HG03135 (cell line): ENCODE data around the gene ANKRD60.

Source experiments
- ATAC-seq: cut with Tn5 transposase; IDR thresholded peaks from one replicate; pipeline ENCODE4 v1.9.1; 2021; ENCODE audit warnings: mild to moderate bottlenecking, moderate library complexity; ENCODE audit not compliant: unreplicated experiment

ANKRD60 gene

DNA sequence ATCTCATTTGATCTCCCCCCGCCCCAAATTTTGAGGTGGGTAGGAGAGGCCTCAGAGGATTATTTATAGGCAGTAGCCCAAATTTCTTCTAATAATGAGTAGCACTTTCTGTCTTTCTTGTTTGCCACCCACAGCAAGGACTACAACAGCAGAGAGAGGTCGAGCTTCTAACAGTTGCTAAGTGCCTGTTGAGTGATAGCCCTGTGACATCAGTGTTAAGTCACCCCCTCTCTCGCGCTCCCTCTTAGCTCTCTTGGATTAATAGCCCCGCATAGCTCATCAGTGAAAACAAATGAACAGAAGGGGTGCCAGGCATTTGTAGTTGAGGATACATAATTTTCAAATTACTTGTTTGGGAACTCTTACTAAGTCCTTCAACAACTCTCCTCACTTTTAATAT, 3.5 kb downstream of the ANKRD60 start:
- ATAC-seq, result no peak

DNA sequence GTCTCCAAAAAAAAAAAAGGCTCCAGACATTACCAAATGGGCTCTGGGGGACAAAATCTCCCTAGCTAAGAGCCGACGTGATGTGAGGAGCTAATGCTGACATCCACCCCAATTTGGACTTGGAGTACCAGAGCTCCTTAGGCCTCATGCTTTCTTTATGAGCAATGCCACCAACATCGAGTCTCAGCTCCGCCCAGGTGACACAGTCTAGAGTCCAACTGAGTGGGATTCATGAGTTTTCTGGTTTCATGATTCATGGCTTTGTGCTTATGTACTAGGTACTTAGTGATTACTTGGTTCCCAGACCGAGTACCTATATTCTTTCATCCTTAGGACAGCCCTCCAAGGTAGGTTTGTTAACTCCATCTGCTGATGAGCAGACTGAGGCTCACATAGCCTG, 4.4 kb downstream of the ANKRD60 start:
- no peak for ATAC-seq

DNA sequence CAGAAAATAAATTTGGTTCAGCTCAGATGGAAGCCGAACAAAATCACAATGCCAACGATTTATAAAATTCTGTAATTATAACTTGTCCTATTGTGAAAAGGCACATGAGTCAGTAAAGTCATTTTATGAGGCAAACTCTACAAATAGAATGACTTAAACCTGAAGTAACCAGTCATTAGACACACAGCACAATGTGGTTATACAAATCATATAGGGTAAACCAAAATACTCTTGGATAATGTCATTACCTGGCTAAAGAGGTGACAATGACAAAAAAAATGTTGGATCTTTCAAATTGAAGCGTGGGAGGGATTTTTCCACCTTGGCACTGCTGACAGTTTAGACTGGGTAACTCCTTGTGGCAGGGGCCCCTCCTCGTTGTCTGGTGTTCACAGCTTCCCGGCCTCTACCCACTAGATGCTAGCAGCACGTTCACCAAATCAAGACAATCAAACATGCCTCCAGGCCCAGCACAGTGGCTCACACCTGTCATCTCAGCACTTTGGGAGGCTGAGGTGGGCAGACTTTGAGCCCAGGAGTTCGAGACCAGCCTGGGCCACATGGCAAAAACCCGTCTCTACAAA, 5.0 kb downstream of the ANKRD60 start:
- ATAC-seq, result no peak

DNA sequence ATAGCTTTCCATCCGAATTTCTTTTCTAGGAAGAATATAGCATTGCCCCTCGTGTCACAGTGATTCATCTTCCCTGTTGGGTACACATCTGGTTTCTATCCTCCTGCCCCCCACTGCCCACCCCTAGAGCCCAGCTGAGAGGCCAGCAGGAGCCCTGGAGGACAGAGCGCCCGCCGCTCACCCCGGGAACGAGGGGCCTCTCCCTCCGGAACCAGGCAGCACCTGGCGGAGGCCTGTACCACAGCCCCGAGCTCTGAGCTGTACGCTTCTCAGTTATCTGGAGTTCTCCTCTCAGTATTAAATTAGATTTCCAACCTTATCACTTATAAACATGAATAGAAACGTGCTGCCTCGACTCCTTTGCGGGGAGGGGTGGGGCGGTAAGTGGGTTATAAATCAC, 6.0 kb downstream of the ANKRD60 start:
- ATAC-seq, result no peak

DNA sequence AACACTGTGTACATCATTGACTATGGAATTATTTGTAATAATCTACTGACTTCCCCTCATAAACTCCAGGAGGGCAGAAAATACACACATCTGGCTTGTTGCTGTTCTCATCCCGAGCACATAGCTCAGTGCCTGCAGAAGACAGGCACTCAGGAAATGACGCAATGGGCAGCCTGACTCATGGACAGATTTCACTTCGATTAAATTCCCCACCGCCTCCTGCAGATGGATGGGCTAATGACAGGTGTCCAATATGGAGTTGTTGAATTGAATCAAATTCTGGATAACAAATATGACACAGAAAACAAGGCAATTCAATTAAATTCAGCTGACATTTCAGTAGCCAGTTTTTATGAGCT, 9.1 kb downstream of the ANKRD60 start:
- ATAC-seq, result no peak

DNA sequence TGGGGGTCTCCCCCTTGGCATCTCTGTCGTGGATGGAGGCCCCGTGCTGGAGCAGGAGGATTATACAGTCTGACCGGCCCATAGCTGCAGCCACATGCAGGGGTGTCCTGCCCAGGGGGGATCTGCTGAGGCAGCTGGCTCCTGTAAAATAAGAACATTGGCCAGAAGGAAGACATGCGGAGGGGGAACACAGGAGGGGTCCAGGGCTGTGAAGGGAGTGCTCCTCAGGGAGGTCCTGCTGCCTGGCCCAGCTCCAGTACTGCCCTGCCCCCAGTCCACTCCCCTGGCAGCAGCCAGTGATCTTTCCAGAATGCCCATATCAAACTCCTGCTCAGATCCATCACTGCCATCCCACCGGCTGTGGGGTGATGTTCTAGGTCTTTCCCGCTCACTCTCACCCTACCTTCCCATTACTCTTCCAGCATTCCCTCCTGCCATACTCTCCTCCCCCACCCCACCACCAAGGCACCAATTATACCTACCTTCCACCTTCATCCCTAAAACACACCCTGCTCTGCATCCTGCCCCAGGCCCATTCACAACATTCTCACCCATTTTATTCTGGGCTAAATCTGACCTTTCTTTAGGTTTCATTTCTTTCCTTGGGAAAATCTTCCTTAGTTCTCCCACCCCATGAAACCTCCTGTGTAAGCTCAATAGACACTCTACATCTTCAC, 9.7 kb downstream of the ANKRD60 start:
- ATAC-seq, result no peak

DNA sequence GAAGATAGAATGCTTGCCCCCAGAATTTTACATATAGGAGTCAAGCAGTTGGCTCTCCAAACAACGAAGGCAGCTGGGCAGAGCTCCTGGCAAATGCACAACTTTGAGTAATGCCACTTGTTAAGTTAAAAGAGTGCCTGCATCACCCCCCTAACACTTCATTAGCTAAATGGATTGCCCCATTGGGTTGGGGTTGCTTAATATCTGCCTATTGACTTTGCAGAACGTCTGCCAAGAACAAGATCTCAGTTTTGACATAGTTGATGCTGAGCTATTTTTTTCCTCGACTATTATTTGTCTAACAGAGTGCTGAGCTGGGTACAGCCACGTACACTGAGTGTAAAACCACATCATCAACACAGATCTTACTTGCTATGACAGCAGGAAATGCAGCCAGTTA, 12.1 kb downstream of the ANKRD60 start:
- no peak for ATAC-seq

DNA sequence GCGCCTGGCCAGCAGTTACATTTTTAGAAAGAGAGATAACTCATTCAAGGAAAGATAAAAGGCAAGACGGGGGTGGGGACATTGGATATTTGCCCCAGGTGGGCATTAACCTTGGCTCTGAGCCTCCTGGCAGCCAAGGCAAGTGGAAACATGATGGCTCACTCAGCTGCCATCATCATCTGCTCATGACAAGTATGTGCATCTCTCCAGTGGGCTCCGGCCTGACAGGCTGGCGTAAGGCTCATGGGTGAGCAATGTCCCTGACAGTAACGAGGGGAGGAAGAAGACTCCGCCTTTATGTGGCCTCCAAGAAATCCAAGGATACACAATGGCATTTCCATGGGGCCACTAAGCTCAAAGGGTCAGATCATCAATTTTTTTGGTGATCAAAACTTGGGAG, 13.3 kb downstream of the ANKRD60 start:
- no peak for ATAC-seq

DNA sequence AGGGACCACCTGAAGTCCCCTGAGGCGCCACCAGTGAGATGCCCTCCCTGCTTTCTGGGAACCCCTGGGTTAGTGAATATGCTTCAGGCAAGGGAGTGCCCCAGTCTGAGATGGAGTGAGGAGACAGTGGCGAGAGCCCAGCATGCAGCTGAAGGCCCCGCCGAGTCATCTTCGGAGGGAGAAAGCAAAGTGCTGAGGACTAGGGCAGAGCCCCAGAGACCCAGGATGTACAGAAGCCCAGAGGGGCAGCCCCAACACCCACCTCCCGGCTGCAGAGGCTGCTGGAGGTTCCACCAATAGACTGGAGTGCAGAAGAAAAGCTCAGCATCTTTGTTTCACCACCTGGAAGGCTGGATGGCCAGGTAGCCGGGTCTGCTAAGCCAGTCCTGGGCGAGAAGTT, 14.1 kb downstream of the ANKRD60 start:
- ATAC-seq, result no peak

DNA sequence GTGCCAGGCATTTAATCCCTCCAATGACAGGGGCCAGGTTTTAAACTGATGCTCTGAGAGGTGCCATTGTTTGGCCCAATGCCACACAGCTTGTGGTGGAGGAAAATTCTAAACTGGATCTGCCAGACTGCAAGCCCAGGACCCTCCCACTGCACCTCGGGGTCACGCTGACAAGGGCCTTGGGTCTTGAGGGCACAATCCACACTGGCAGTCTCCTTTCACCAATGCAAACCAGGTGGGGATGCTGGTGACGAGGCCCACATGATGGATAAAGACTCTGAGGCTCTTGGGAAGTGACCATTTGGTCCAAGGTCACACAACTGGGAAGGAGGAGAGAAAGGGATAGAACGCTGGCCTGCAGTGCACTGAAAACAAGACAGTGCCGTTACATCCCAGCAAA, 14.7 kb downstream of the ANKRD60 start:
- no peak for ATAC-seq

DNA sequence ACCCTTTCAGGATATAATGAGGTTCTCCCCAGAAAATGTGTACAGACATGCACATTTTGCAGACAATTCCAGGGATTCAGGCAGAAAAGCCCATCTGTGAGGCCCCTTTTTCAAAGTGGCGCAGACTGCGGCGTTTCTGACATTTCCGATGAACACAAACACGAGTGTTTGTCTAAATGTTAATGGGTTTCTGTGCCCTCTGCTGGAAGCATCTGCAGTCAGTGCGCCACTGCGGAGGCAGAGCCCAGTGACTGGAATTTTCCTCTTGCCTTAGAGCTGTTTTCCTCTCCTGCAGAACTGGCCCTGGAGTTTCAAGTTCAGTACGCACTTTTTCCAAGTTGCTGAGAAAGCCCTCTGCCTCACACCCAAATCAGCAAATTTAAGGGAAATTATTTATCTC, 15.3 kb downstream of the ANKRD60 start:
- ATAC-seq, result no peak

DNA sequence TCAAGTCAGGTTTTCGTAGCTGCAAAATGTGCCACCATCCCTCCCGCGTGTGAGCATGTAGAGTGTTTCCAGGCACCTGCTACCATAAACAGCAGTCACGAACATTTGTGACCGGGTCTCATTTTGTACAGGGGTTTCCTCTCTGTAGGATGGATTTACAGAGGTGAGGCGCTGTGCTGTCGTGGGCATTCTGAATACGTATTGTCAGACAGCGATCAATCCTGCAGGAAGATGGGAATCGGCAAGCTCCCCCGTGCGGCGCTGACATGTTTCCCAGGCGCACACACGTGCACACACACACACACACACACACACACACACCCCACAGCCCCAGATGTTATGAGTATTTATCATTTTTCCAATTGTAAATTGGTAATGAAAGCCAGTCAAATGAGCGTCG, 15.8 kb downstream of the ANKRD60 start:
- ATAC-seq, result no peak

DNA sequence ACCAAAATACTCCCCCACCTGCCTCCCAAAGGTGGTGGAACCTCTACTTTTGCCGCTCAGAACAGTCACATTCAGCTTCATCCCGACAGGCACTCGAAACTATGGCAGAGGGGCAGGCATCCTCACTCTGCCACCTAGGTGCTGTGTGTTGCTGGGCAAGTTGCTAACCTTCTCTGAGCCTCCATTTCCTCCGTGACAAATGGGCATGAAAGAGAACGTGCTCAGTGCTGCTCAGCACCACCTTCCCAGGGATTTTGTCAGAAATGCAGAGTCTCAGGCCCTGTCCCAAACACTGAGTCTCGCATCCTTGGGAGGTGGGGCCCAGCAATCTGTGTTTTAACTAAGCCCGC, 18.1 kb downstream of the ANKRD60 start:
- ATAC-seq, result no peak

DNA sequence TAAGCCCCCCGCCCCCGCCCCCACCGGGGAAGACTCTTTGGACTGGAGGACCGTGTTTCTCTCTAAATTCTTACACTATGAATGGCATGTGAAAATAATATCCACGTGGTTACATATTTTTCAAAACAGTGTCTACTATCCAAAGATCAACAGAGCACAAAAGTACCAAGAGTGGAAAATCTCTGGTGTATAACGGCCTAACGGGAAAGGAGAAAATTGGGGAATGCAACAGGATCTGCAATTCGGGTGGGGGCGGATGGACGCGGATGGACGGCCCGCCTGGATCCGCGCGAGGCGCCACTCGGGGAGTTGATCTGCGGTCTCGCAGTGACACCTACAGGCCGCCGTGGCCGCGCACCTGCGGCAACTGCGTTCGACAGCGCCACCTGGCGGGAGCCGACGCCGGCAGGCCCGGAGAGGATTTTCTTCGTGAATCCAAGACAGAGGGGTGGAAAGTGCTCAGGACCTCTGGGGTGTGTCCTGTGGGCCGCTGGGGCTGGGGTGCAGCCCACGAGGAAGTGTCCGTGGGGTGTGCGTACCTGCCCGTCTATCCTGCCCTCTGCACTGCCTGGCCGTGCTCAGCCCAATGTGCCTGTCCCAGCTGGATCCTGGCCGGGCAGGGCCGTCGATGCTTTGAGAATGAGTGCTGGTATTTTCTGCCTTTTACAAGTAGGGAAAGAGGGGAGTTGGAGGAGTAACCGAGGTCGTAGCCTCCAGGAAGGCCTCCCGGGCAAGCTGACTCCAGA, 18.6 kb downstream of the ANKRD60 start:
- peak; percentile 62 for ATAC-seq

DNA sequence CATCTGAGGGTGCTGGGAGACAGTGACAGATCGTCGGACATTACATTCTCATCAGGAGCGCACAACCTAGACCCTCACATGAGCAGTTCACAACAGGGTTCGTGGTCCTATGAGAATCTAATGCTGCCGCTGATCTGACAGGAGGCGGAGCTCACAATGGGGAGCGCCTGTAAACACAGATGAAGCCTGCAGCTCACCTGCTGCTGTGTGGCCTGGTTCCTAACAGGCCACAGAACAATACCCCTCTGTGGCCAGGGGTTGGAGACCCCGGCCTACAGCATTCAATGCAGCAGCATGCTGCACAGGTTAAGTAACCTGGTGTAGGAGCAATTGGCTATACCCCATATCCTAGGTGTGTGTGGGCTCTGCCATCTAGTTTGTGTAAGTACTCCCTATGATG, 19.5 kb downstream of the ANKRD60 start:
- ATAC-seq, result no peak

DNA sequence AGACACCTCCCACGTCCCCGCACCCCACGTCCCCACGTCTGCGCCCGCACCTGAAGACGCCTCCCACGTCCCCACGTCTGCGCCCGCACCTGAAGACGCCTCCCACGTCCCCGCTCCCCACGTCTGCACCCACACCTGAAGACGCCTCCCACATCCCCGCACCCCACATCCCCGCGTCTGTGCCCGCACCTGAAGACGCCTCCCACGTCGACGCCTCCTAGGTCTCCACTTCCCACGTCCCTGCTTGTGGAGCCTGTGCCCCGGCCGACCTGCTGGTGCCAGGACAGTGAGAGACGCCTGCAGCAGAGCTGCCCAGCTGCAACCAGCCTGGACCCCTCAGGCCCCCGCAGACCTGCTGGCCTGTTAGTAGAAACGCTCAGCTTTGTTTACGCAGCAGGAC, 22.6 kb downstream of the ANKRD60 start:
- ATAC-seq, result no peak

DNA sequence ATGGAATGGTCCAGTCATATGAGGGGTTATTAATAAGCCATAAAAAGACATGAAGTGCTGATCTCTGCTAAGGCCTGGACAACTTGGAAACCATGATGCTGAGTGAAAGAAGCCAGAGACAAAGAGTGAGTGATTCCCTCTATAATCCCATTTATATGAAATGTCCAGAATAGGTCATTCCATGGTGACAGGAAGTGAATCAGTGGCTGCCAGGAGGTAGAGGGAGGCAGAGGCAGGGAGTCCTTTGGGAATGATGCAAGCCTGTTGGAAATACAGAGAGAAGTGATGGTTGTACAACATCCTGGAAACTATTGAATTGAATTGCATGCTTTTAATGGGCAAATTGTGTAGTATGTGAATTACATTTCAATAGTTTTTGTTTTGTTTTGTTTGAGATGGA, 26.4 kb downstream of the ANKRD60 start:
- no peak for ATAC-seq

DNA sequence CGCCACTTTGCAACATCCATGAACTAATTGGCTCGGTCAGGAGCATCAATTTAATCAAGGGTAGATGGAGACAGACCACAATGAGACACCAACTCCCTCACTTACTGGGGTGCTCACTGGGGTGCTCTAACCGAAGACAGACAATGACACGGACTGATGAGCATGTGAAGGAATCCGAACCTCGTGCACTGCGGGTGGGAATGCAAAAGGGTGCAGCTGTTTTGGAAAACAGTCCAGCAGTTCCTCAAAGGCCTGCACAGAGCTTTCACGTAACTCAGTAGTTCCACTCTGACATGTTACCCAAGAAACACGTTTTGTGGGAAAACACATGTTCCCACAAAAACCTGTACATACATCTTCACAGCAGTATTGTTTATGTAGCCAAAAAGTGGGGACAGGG, 26.8 kb downstream of the ANKRD60 start:
- ATAC-seq, result no peak

DNA sequence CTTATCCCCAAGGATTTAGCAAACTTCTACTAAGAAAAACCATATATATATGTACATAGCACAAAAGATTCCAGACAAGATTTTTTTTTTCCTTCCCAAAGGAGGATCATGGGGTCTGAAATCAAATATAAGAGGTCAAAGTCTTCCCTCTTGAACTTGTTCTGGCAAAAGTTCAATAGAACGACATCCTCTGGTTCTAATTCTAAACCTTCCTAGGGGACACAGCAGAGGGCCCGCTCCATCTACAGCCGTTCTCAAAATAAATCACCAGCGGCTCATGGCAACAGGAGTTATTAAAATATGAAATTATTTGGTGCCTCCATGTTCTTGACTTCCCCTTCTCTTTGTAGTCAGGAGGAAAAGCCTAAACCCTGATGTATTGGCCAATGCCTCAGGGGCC, 29.0 kb downstream of the ANKRD60 start:
- no peak for ATAC-seq

DNA sequence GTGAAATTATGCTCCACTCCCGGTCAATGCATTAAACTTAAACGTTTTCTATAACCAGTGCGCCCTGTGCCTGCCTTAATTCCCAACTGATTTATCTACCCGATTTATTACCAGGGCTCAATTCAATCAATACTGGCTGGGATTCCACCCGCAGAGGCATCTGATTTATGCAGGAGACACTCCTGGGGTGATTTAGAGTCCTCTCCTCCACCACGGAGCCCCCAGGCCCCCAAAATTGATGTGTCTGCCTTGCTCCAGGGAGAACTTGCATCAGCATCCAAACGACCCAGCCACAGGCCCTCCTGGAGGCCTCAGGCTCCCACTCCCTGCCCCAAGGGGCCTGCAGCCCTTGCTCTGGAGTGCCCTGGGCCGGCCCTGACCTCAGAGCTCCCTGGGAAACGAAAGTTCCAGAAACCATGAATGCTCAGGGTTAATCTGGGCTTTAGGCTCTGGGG, 29.5 kb downstream of the ANKRD60 start:
- ATAC-seq, result no peak

DNA sequence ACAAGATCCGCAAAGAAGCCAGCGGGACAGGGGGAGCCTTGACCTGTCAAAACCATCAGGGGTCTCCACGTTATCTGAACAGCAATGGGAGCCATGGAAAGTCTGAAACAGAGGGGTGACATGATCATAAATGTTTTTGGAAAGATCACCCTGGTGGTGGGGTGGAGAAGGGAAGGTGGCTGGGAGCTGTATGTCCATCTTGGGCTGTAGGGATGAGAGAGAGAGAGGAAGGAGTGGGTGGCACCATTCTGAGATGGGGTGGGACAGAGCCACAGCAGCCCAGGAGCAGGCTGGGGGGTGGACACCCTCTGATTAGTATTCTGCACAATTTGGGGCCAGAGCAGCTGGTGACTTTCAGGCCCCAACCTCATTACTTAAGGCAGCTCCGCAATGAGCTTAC, 30.1 kb downstream of the ANKRD60 start:
- no peak for ATAC-seq

DNA sequence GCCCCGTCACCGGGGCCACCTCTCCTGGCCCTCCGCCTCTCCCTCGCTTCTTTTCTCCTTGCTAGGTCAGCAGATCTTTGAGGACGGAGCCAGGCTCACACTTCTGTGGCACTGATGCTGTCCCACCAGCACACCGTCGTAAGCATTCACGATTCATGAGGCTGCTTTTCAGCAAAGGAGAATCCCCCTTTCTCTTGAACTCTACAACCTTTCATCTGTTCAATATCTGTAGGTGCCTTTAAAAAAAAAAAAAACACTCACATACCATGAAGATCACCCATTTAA, 31.3 kb downstream of the ANKRD60 start:
- ATAC-seq, result no peak
